Measurements from ENCODE around the gene LRP11. TPM values are rescaled to one million over a fixed set of nuclear protein-coding genes. Genes with fewer than 3 reads are reported as not detected.
"Not testable (repeated sequence)": the region's sequence is repeated elsewhere in the genome, so short reads cannot be mapped to it uniquely, and the experiment has no call there.

The LRP11 gene
- polyA plus RNA-seq, 3 donors: 0.20 to 0.41 (median 0.32) TPM

DNA sequence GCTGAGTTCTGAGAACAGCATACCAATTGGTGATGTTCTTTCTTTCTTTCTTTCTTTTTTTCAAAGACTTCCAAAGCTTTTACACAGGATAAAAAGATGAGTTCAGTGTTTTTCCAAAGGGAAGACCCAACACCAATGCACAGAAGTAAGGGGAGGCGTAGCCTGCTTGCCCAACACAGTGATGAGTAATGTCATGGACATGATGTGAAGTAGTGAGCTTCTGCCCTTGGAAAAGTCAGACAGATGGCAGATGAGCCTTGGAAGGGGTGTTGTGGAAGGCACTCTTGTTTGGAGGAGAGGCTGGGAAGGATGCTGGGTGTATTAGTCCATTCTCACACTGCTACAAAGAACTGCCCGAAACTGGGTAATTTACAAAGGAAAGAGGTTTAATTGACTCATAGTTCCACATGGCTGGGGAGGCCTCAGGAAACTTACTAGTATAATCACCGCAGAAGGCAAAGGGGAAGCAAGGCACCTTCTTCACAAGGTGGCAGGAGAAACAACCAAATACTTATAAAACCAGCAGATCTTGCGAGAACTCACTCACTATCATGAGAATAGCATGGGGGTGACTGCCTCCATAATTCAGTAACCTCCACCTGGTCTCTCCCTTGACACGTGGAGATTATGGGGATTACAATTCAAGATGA lies 12.6 kb downstream of the LRP11 start:
- Histone ChIP-seq H3K4me1 (ENCODE audit: control insufficient read depth in 1 of 2, insufficient read depth in 2 of 2, low read length in 2 of 2) (peaks cover 7 to 21% of the 10 kb centered on the region in 2 donors), H3K9ac (ENCODE audit: insufficient read depth, low read length, poor library complexity, severe bottlenecking) (no peak overlapping the region), H3K4me2 (replicated peaks; ENCODE audit: extremely low read depth, low read length, poor library complexity, severe bottlenecking) (no peak overlapping the region), H3K4me3 (replicated peaks in 1 of 3; ENCODE audit: low read depth in 2 of 3, low read length in 3 of 3) (no peak overlapping the region), H3K27ac (ENCODE audit: low read depth in 1 of 2, low read length in 2 of 2) (peak overlapping the region in 1 of 2 donors; percentile 14), H3K27me3 (ENCODE audit: control insufficient read depth in 2 of 2, insufficient read depth in 2 of 2, low read length in 2 of 2) (no peaks in the 10 kb centered on the region), H4K20me1 (ENCODE audit: insufficient read depth, low read length) (no peaks in the 10 kb centered on the region), H3K9me3 (replicated peaks in 1 of 2; ENCODE audit: control insufficient read depth in 1 of 2, insufficient read depth in 1 of 2, low read length in 2 of 2) (no peaks in the 10 kb centered on the region), H3K79me2 (ENCODE audit: insufficient read depth, low read length) (no peaks in the 10 kb centered on the region), H3K36me3 (replicated peaks in 1 of 2; ENCODE audit: control insufficient read depth in 1 of 2, insufficient read depth in 2 of 2, low read length in 2 of 2) (no peaks in the 10 kb centered on the region), H2AFZ (ENCODE audit: insufficient read depth, low read depth, low read length, poor library complexity, severe bottlenecking) (no peak overlapping the region)
- Mint-ChIP-seq H3K4me3 (peak overlapping the region in 1 of 2 donors; percentile 23), H3K4me1 (peaks cover 25% of the 10 kb centered on the region), H3K36me3 (no peaks in the 10 kb centered on the region), H3K27me3 (ENCODE audit: low read depth in 3 of 3) (peaks cover 2 to 8% (median 2%) of the 10 kb centered on the region in 3 donors), H3K27ac (peak overlapping the region in 5 of 7 donors; percentile 21 to 75 (median 38)), H3K9me3 (peaks cover 0 to 2% (median 0%) of the 10 kb centered on the region in 7 donors)
- peak in 1 of 3 donors; percentile 40 for DNase-seq
- no CpG with 5 or more reads among the region's 5 CpGs for whole genome bisulfite sequencing (ENCODE audit: insufficient coverage)
- TF ChIP-seq CTCF (IDR thresholded peaks at IDR 0.05): no peak
- intact Hi-C loops (cut with micrococcal nuclease): no loop called here

DNA sequence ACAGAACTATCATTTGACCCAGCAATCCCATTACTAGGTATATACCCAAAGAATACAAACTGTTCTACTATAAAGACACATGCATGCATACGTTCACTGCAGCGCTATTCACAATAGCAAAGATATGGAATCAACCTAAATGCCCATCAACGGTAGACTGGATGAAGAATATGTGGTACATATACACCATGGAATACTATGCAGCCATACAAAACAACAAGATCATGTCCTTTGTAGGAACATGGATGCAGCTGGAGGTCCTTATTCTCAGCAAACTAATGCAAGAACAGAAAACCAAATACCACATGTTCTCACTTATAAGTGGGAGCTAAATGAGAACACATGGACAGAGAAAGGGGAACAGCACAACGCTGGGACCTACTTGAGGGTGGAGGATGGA lies 15.8 kb downstream of the LRP11 start:
- H3K4me3 Mint-ChIP-seq; H3K9me3 ChIP-seq (replicated peaks in 1 of 2; ENCODE audit: control insufficient read depth in 1 of 2, insufficient read depth in 1 of 2, low read length in 2 of 2); H3K27ac ChIP-seq (ENCODE audit: low read depth in 1 of 2, low read length in 2 of 2); H3K27me3 ChIP-seq (ENCODE audit: control insufficient read depth in 2 of 2, insufficient read depth in 2 of 2, low read length in 2 of 2); H3K27ac Mint-ChIP-seq; H3K9ac ChIP-seq (ENCODE audit: insufficient read depth, low read length, poor library complexity, severe bottlenecking); H3K79me2 ChIP-seq (ENCODE audit: insufficient read depth, low read length); H3K36me3 ChIP-seq (replicated peaks in 1 of 2; ENCODE audit: control insufficient read depth in 1 of 2, insufficient read depth in 2 of 2, low read length in 2 of 2); H3K36me3 Mint-ChIP-seq; H4K20me1 ChIP-seq (ENCODE audit: insufficient read depth, low read length); H3K9me3 Mint-ChIP-seq; DNase-seq; intact Hi-C loops (cut with micrococcal nuclease); H3K4me2 ChIP-seq (replicated peaks; ENCODE audit: extremely low read depth, low read length, poor library complexity, severe bottlenecking); H3K4me3 ChIP-seq (replicated peaks in 1 of 3; ENCODE audit: low read depth in 2 of 3, low read length in 3 of 3); H2AFZ ChIP-seq (ENCODE audit: insufficient read depth, low read depth, low read length, poor library complexity, severe bottlenecking): not testable (repeated sequence)
- WGBS (ENCODE audit: insufficient coverage): no CpG with 5 or more reads among the region's 4 CpGs
- H3K27me3 Mint-ChIP-seq (ENCODE audit: low read depth in 3 of 3): peaks cover 4 to 11% (median 4%) of the 10 kb centered on the region in 3 donors
- peaks cover 7 to 12% of the 10 kb centered on the region in 2 donors for H3K4me1 ChIP-seq (ENCODE audit: control insufficient read depth in 1 of 2, insufficient read depth in 2 of 2, low read length in 2 of 2)
- peaks cover 17% of the 10 kb centered on the region for H3K4me1 Mint-ChIP-seq
